H9 (cell line): ENCODE results near the gene STPG3. TPM values are rescaled to one million over a fixed set of nuclear protein-coding genes. Genes with fewer than 3 reads are reported as not detected.

Source experiments
- DNase-seq: peaks from one replicate; pipeline ENCODE4 v3.0.0-alpha.2; 2017
- H2AFZ ChIP-seq: one replicate; pipeline ENCODE4 v1.6.1; 2013; ENCODE audit warnings: mild to moderate bottlenecking, low read length, control low read depth, moderate library complexity
- H2AK5ac ChIP-seq: 2 replicates; pipeline ENCODE4 v1.6.1; 2013; ENCODE audit warnings: low read length, control low read depth, mixed read lengths; ENCODE audit not compliant: insufficient read length
- H2BK120ac ChIP-seq: one replicate; pipeline ENCODE4 v1.6.1; 2013; ENCODE audit warnings: low read depth, mild to moderate bottlenecking, low read length, control low read depth, inconsistent platforms; ENCODE audit not compliant: poor library complexity, severe bottlenecking
- H2BK12ac ChIP-seq: 2 replicates; pipeline ENCODE4 v1.6.1; 2013; ENCODE audit warnings: low read length, control low read depth, mixed read lengths, low read depth; ENCODE audit not compliant: insufficient read length
- H2BK15ac ChIP-seq: 2 replicates; pipeline ENCODE4 v1.6.1; 2013; ENCODE audit warnings: low read depth, low read length, control low read depth
- H2BK20ac ChIP-seq: one replicate; pipeline ENCODE4 v1.6.1; 2013; ENCODE audit warnings: low read depth, mild to moderate bottlenecking, low read length, control low read depth, inconsistent platforms; ENCODE audit not compliant: poor library complexity, severe bottlenecking
- H2BK5ac ChIP-seq: 2 replicates; pipeline ENCODE4 v1.6.1; 2013; ENCODE audit warnings: low read length, control low read depth, mixed read lengths; ENCODE audit not compliant: insufficient read length
- H3K14ac ChIP-seq: 2 replicates; pipeline ENCODE4 v1.6.1; 2013; ENCODE audit warnings: low read length, control low read depth; ENCODE audit not compliant: insufficient read depth
- H3K18ac ChIP-seq: 2 replicates; pipeline ENCODE4 v1.6.1; 2013; ENCODE audit warnings: low read depth, mild to moderate bottlenecking, mixed read lengths, low read length, control low read depth; ENCODE audit not compliant: insufficient read length
- H3K23ac ChIP-seq: 2 replicates; pipeline ENCODE4 v1.6.1; 2013; ENCODE audit warnings: low read length, control low read depth, mixed read lengths, low read depth; ENCODE audit not compliant: insufficient read length
- H3K23me2 ChIP-seq: 2 replicates; pipeline ENCODE4 v1.6.1; 2013; ENCODE audit warnings: low read depth, mild to moderate bottlenecking, mixed read lengths, low read length, control low read depth; ENCODE audit not compliant: insufficient read length, poor library complexity, severe bottlenecking
- H3K27ac ChIP-seq: 2 replicates; pipeline ENCODE4 v1.5.1; 2013; ENCODE audit warnings: low read length, control low read depth, mixed read lengths, low read depth; ENCODE audit not compliant: insufficient read length
- H3K27me3 ChIP-seq: 2 replicates; pipeline ENCODE4 v1.6.1; 2013; ENCODE audit warnings: low read length, control low read depth, inconsistent platforms; ENCODE audit not compliant: insufficient read depth
- H3K4ac ChIP-seq: 2 replicates; pipeline ENCODE4 v1.6.1; 2013; ENCODE audit warnings: low read depth, mild to moderate bottlenecking, control low read depth, inconsistent platforms, low read length, moderate library complexity
- H3K4me1 ChIP-seq: 2 replicates; pipeline ENCODE4 v1.6.1; 2013; ENCODE audit warnings: low read length, control low read depth, inconsistent platforms; ENCODE audit not compliant: insufficient read depth
- H3K4me2 ChIP-seq: 2 replicates; pipeline ENCODE4 v1.6.1; 2013; ENCODE audit warnings: low read length, control low read depth, mixed read lengths; ENCODE audit not compliant: insufficient read length, insufficient read depth
- H3K56ac ChIP-seq: 2 replicates; pipeline ENCODE4 v1.6.1; 2013; ENCODE audit warnings: low read depth, mild to moderate bottlenecking, mixed read lengths, low read length, control low read depth; ENCODE audit not compliant: insufficient read length
- H3K79me1 ChIP-seq: 2 replicates; pipeline ENCODE4 v1.6.1; 2013; ENCODE audit warnings: low read depth, mild to moderate bottlenecking, moderate library complexity, low read length, control low read depth, inconsistent platforms; ENCODE audit not compliant: insufficient read depth, poor library complexity, severe bottlenecking
- H3K79me2 ChIP-seq: 2 replicates; pipeline ENCODE4 v1.6.1; 2013; ENCODE audit warnings: low read length, control low read depth, inconsistent platforms; ENCODE audit not compliant: insufficient read depth
- H3K9ac ChIP-seq: 2 replicates; pipeline ENCODE4 v1.6.1; 2013; ENCODE audit warnings: low read length, control low read depth, mixed read lengths; ENCODE audit not compliant: insufficient read length; ENCODE audit errors: extremely low read depth
- H3K9me3 ChIP-seq: one replicate; pipeline ENCODE4 v1.6.1; 2013; ENCODE audit warnings: low read depth, low read length, inconsistent platforms; ENCODE audit not compliant: control insufficient read depth
- H3T11ph ChIP-seq: one replicate; pipeline ENCODE4 v1.6.1; 2013; ENCODE audit warnings: mild to moderate bottlenecking, low read length, control low read depth, inconsistent platforms
- H4K20me1 ChIP-seq: one replicate; pipeline ENCODE4 v1.6.1; 2013; ENCODE audit not compliant: control insufficient read depth, insufficient read length, insufficient read depth
- H4K5ac ChIP-seq: 2 replicates; pipeline ENCODE4 v1.6.1; 2013; ENCODE audit warnings: low read depth, mild to moderate bottlenecking, mixed read lengths, low read length, control low read depth; ENCODE audit not compliant: insufficient read length
- H4K8ac ChIP-seq: replicated peaks from 2 replicates; pipeline ENCODE4 v1.6.1; 2013; ENCODE audit warnings: low read length, control low read depth, mixed read lengths, low read depth; ENCODE audit not compliant: insufficient read length
- H4K91ac ChIP-seq: 2 replicates; pipeline ENCODE4 v1.6.1; 2013; ENCODE audit warnings: low read depth, mild to moderate bottlenecking, moderate library complexity, mixed read lengths, low read length, control low read depth; ENCODE audit not compliant: insufficient read length
- H3K27ac Mint-ChIP-seq, 3 experiments: 2 replicates in 2 of 3; 3 replicates in 1 of 3; pipeline ENCODE4 v1.8.0; 2020 to 2021; ENCODE audit warnings: mixed read lengths in 3 of 3, mild to moderate bottlenecking in 1 of 3, moderate library complexity in 1 of 3
- H3K27me3 Mint-ChIP-seq: 2 replicates; pipeline ENCODE4 v1.8.0; 2021; ENCODE audit warnings: low read depth, mild to moderate bottlenecking, moderate library complexity, mixed read lengths
- H3K36me3 Mint-ChIP-seq, 3 experiments: 2 replicates in 2 of 3; 3 replicates in 1 of 3; pipeline ENCODE4 v1.8.0; 2020 to 2021; ENCODE audit warnings: low read depth in 3 of 3, mixed read lengths in 3 of 3; ENCODE audit not compliant: insufficient read depth in 1 of 3
- H3K4me1 Mint-ChIP-seq, 2 experiments: 2 replicates each; pipeline ENCODE4 v1.8.0; 2020; ENCODE audit warnings: mixed read lengths in 2 of 2
- H3K4me3 Mint-ChIP-seq, 2 experiments: 2 replicates in 1 of 2; 3 replicates in 1 of 2; pipeline ENCODE4 v1.8.0; 2020 to 2021; ENCODE audit warnings: mild to moderate bottlenecking in 2 of 2, mixed read lengths in 2 of 2, moderate library complexity in 1 of 2
- H3K9me3 Mint-ChIP-seq, 2 experiments: 2 replicates in 1 of 2; 3 replicates in 1 of 2; pipeline ENCODE4 v1.8.0; 2020; ENCODE audit warnings: mild to moderate bottlenecking in 2 of 2, mixed read lengths in 2 of 2, moderate library complexity in 1 of 2
- WGBS: extraction: QIAGEN DNeasy Blood & Tissue Kit; methylation state at CpG from one replicate; pipeline ENCODE4 v1.1.7; 2013; ENCODE audit warnings: missing lambda C conversion rate, low lambda C conversion rate, mixed read lengths; ENCODE audit not compliant: insufficient read length; ENCODE audit errors: extremely low coverage; 5-methylcytosine and 5-hydroxymethylcytosine counted together
- total RNA-seq: library from RNA; stranded (reverse); gene quantifications from 2 replicates; pipeline ENCODE4 v1.2.1, GENCODE V29; 2021
- TF ChIP-seq, protein P1 (sequence below): fragments of 200-600 bp; sonication (generic); conservative IDR thresholded peaks from 3 replicates; pipeline ENCODE4 v1.8.0; 2021; ENCODE audit warnings: antibody characterized with exemption, mild to moderate bottlenecking

STPG3 gene
- total RNA-seq, 1 experiment from 2014 or later, result not detected

DNA sequence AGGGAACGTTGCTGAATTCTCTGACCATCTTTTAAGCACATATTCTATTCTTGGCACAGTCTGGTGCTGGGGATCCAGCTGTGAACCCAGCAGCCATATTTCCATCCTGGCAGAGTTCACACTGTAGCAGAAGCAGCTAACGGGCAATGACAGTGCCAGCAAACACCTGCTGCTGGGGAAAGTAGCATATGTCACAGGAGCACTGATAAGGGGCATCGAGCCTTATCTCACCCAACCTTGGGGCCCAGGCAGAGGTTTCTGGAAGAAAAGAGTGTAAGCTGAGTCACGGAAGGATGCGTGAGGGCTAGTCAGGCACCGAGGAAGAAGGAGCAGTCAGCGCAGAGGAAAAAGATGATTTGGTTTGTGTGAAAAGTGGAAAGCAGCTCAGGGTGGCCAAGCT is 44.5 kb upstream of the STPG3 start:
- no peak overlapping the region for H2BK12ac ChIP-seq
- H2AFZ ChIP-seq, result no peak overlapping the region
- no peak overlapping the region for H4K5ac ChIP-seq
- TF ChIP-seq, protein P1, sequence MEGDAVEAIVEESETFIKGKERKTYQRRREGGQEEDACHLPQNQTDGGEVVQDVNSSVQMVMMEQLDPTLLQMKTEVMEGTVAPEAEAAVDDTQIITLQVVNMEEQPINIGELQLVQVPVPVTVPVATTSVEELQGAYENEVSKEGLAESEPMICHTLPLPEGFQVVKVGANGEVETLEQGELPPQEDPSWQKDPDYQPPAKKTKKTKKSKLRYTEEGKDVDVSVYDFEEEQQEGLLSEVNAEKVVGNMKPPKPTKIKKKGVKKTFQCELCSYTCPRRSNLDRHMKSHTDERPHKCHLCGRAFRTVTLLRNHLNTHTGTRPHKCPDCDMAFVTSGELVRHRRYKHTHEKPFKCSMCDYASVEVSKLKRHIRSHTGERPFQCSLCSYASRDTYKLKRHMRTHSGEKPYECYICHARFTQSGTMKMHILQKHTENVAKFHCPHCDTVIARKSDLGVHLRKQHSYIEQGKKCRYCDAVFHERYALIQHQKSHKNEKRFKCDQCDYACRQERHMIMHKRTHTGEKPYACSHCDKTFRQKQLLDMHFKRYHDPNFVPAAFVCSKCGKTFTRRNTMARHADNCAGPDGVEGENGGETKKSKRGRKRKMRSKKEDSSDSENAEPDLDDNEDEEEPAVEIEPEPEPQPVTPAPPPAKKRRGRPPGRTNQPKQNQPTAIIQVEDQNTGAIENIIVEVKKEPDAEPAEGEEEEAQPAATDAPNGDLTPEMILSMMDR, result no peak
- no peaks in the 10 kb centered on the region for H3K27me3 Mint-ChIP-seq
- H2BK20ac ChIP-seq, result no peak overlapping the region
- no peak overlapping the region for H4K91ac ChIP-seq
- peaks cover 19% of the 10 kb centered on the region for H3K79me1 ChIP-seq
- no peaks in the 10 kb centered on the region for H3K9me3 Mint-ChIP-seq
- H3K4ac ChIP-seq, result no peak overlapping the region
- H4K20me1 ChIP-seq, result no peaks in the 10 kb centered on the region
- H3K18ac ChIP-seq, result no peak overlapping the region
- peaks cover 23 to 29% of the 10 kb centered on the region in 2 experiments for H3K4me1 Mint-ChIP-seq
- H2AK5ac ChIP-seq, result no peak overlapping the region
- H3K56ac ChIP-seq, result no peak overlapping the region
- H3K14ac ChIP-seq, result no peak overlapping the region
- no peak overlapping the region for H3K23ac ChIP-seq
- H4K8ac ChIP-seq, result no peak overlapping the region
- no peak overlapping the region for H3K27ac ChIP-seq
- H3T11ph ChIP-seq, result no peak overlapping the region
- H3K9me3 ChIP-seq, result no peaks in the 10 kb centered on the region
- H2BK120ac ChIP-seq, result no peak overlapping the region
- 0 out of 7 replicates have a peak overlapping the region, but pooled peaks of 1 of the 3 experiments have one; percentile 97 for H3K27ac Mint-ChIP-seq
- no peaks in the 10 kb centered on the region for H3K27me3 ChIP-seq
- H3K9ac ChIP-seq, result peak overlapping the region; percentile 84
- H3K4me2 ChIP-seq, result peak overlapping the region; percentile 91
- H3K23me2 ChIP-seq, result peaks cover 6% of the 10 kb centered on the region
- H3K36me3 Mint-ChIP-seq, result peaks cover 8 to 39% (median 30%) of the 10 kb centered on the region in 3 experiments
- peak overlapping the region; percentile 93 to 99 for H3K4me3 Mint-ChIP-seq
- WGBS, result no CpG with 5 or more reads among the region's 7 CpGs
- no peak for DNase-seq
- H2BK15ac ChIP-seq, result no peak overlapping the region
- H3K79me2 ChIP-seq, result peaks cover 13% of the 10 kb centered on the region; the same call in 1 of the 2 replicates
- H2BK5ac ChIP-seq, result no peak overlapping the region
- no peaks in the 10 kb centered on the region; the same call in 1 of the 2 replicates for H3K4me1 ChIP-seq
